ENCODE results near the gene SUPT3H. TPM values are rescaled to one million over a fixed set of nuclear protein-coding genes. Genes with fewer than 3 reads are reported as not detected.

The SUPT3H gene
- polyA plus RNA-seq, 3 donors, result 2.4 to 3.5 (median 2.5) TPM

GRCh38 chr6:45411959-45412358, 34.2 kb upstream of the SUPT3H start:
- intact Hi-C loops (cut with micrococcal nuclease), result no loop called here

DNA sequence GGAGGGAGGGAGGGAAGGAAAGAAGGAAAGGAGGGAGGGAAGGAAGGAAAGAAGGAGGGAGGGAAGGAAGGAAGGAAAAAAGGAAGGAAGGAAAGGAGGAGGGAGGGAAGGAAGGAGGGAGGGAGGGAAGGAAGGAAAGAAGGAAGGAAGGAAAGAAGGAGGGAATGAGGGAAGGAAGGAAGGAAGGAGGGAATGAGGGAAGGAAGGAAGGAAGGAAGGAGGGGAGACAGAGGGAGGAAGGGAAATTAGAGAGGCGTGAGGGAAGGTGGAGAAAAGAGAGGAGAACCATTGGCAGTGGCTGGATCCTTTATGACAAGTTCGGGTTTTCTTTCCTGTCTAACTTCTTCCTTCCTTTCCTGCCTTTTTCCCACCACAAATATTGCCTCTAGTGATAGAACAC, 22.3 kb upstream of the SUPT3H start:
- Histone ChIP-seq H3K27me3 (ENCODE audit: control insufficient read depth in 2 of 2, insufficient read depth in 2 of 2, low read length in 2 of 2) (no peaks in the 10 kb centered on the region), H3K4me1 (ENCODE audit: control insufficient read depth in 1 of 2, insufficient read depth in 2 of 2, low read length in 2 of 2) (no peaks in the 10 kb centered on the region), H3K27ac (ENCODE audit: low read depth in 1 of 2, low read length in 2 of 2) (no peak overlapping the region), H3K9ac (ENCODE audit: insufficient read depth, low read length, poor library complexity, severe bottlenecking) (no peak overlapping the region), H4K20me1 (ENCODE audit: insufficient read depth, low read length) (no peaks in the 10 kb centered on the region), H3K36me3 (replicated peaks in 1 of 2; ENCODE audit: control insufficient read depth in 1 of 2, insufficient read depth in 2 of 2, low read length in 2 of 2) (no peaks in the 10 kb centered on the region), H3K79me2 (ENCODE audit: insufficient read depth, low read length) (no peaks in the 10 kb centered on the region), H2AFZ (ENCODE audit: insufficient read depth, low read depth, low read length, poor library complexity, severe bottlenecking) (no peak overlapping the region), H3K9me3 (replicated peaks in 1 of 2; ENCODE audit: control insufficient read depth in 1 of 2, insufficient read depth in 1 of 2, low read length in 2 of 2) (no peaks in the 10 kb centered on the region), H3K4me2 (replicated peaks; ENCODE audit: extremely low read depth, low read length, poor library complexity, severe bottlenecking) (no peak overlapping the region), H3K4me3 (replicated peaks in 1 of 3; ENCODE audit: low read depth in 2 of 3, low read length in 3 of 3) (no peak overlapping the region)
- Mint-ChIP-seq H3K4me3 (no peak overlapping the region), H3K27ac (no peak overlapping the region), H3K36me3 (no peaks in the 10 kb centered on the region), H3K4me1 (no peaks in the 10 kb centered on the region), H3K9me3 (peaks cover 0 to 6% (median 2%) of the 10 kb centered on the region in 7 donors), H3K27me3 (ENCODE audit: low read depth in 3 of 3) (peaks cover 0 to 4% (median 2%) of the 10 kb centered on the region in 3 donors)
- intact Hi-C loops (cut with micrococcal nuclease), result no loop called here
- DNase-seq, result no peak
- TF ChIP-seq CTCF (IDR thresholded peaks at IDR 0.05), result no peak
- no CpG with 5 or more reads among the region's 2 CpGs for WGBS (ENCODE audit: insufficient coverage)

More at GRCh38 chr6:45411959-45412358, 34.2 kb upstream of the SUPT3H start:
- no peaks in the 10 kb centered on the region for H3K9me3 Mint-ChIP-seq
- no peak overlapping the region for H3K27ac Mint-ChIP-seq
- DNase-seq, result no peak
- no CpG with 5 or more reads among the region's 5 CpGs for WGBS (ENCODE audit: insufficient coverage)
- H3K9ac ChIP-seq (ENCODE audit: insufficient read depth, low read length, poor library complexity, severe bottlenecking), result no peak overlapping the region
- H3K36me3 ChIP-seq (replicated peaks in 1 of 2; ENCODE audit: control insufficient read depth in 1 of 2, insufficient read depth in 2 of 2, low read length in 2 of 2), result no peaks in the 10 kb centered on the region
- H3K79me2 ChIP-seq (ENCODE audit: insufficient read depth, low read length), result no peaks in the 10 kb centered on the region
- H3K27ac ChIP-seq (ENCODE audit: low read depth in 1 of 2, low read length in 2 of 2), result no peak overlapping the region
- peaks cover 12% of the 10 kb centered on the region for H3K4me1 Mint-ChIP-seq
- peaks cover 5 to 6% of the 10 kb centered on the region in 2 donors for H3K4me1 ChIP-seq (ENCODE audit: control insufficient read depth in 1 of 2, insufficient read depth in 2 of 2, low read length in 2 of 2)
- TF ChIP-seq CTCF (IDR thresholded peaks at IDR 0.05), result no peak
- H3K4me2 ChIP-seq (replicated peaks; ENCODE audit: extremely low read depth, low read length, poor library complexity, severe bottlenecking), result no peak overlapping the region
- no peak overlapping the region for H2AFZ ChIP-seq (ENCODE audit: insufficient read depth, low read depth, low read length, poor library complexity, severe bottlenecking)
- no peaks in the 10 kb centered on the region for H3K9me3 ChIP-seq (replicated peaks in 1 of 2; ENCODE audit: control insufficient read depth in 1 of 2, insufficient read depth in 1 of 2, low read length in 2 of 2)
- no peaks in the 10 kb centered on the region for H3K27me3 ChIP-seq (ENCODE audit: control insufficient read depth in 2 of 2, insufficient read depth in 2 of 2, low read length in 2 of 2)
- H3K36me3 Mint-ChIP-seq, result no peaks in the 10 kb centered on the region
- peaks cover 0 to 4% (median 0%) of the 10 kb centered on the region in 3 donors for H3K27me3 Mint-ChIP-seq (ENCODE audit: low read depth in 3 of 3)
- H3K4me3 Mint-ChIP-seq, result no peak overlapping the region
- H4K20me1 ChIP-seq (ENCODE audit: insufficient read depth, low read length), result no peaks in the 10 kb centered on the region
- no peak overlapping the region for H3K4me3 ChIP-seq (replicated peaks in 1 of 3; ENCODE audit: low read depth in 2 of 3, low read length in 3 of 3)
